HCT116 (cell line): ENCODE data around the gene ICA1. TPM values are rescaled to one million over a fixed set of nuclear protein-coding genes. Genes with fewer than 3 reads are reported as not detected.

ENCODE experiments used
- ATAC-seq: fragments of 200-7000 bp; cut with Tn5 transposase; 2 replicates; pipeline ENCODE4 v1.9.1; 2020; ENCODE audit warnings: mild to moderate bottlenecking, moderate library complexity
- BruUV-seq: library from RNA; stranded (reverse); fragments of 400-500 nt; replicated peaks from 2 replicates; lab custom pipeline; 2021; lab: Mats Ljungman, UMichigan
- CTCF ChIA-PET: fragments of 300-600 bp; sonication (Branson Sonifier 250); formaldehyde crosslinking; loops from one replicate; lab custom pipeline; 2021; ENCODE audit warnings: antibody characterized with exemption; lab: Charles Lee
- POLR2A ChIA-PET: fragments of 300-600, 350-600 bp; sonication (Branson Sonifier 250); formaldehyde crosslinking; loops from one replicate; lab custom pipeline; 2021; ENCODE audit warnings: antibody characterized with exemption; lab: Charles Lee
- RAD21 ChIA-PET, 2 experiments: fragments of 300-600 bp; sonication (Branson Sonifier 250); formaldehyde crosslinking; loops; one replicate each; lab custom pipeline; 2023; ENCODE audit warnings: low total read pairs in 2 of 2; ENCODE audit not compliant: uncharacterized antibody in 2 of 2, unreplicated experiment in 2 of 2, low non-redundant PET in 1 of 2; lab: Charles Lee
- DNase-seq: peaks from one replicate; pipeline ENCODE4 v3.0.0-alpha.2; 2010; ENCODE audit warnings: low read depth, low spot score
- H2AFZ ChIP-seq: fragments of 200-600 bp; shearing (Covaris generic), sonication (generic); 2 replicates; pipeline ENCODE4 v1.6.1; 2017; ENCODE audit warnings: low read depth, mixed run types, mixed read lengths, antibody characterized with exemption, low read length; ENCODE audit not compliant: poor library complexity, severe bottlenecking
- H3K27ac ChIP-seq: 2 replicates; pipeline ENCODE4 v1.5.1; 2012; ENCODE audit warnings: low read depth, low read length
- H3K27me3 ChIP-seq: fragments of 200-600 bp; sonication (generic); 2 replicates; pipeline ENCODE4 v1.6.1; 2016; ENCODE audit warnings: mixed run types, low read length, mixed read lengths; ENCODE audit not compliant: insufficient read depth
- H3K36me3 ChIP-seq, 2 experiments: fragments of 200-500 bp in 1 of 2; fragments of 200-600 bp in 1 of 2; sonication (Bioruptor generic) in 1 of 2; sonication (generic) in 1 of 2; 2 replicates each; pipeline versions ENCODE4 v1.5.1 to v1.6.1; 2014 to 2016; ENCODE audit warnings: low read length in 2 of 2, inconsistent platforms in 1 of 2, mixed read lengths in 1 of 2, mixed run types in 1 of 2; ENCODE audit not compliant: insufficient read depth in 2 of 2, control insufficient read depth in 1 of 2
- H3K4me1 ChIP-seq, 2 experiments: fragments of 200-600 bp in 1 of 2; sonication (generic) in 1 of 2; 2 replicates each; pipeline versions ENCODE4 v1.5.1 to v1.6.1; 2012 to 2017; ENCODE audit warnings: low read length in 2 of 2, inconsistent platforms in 1 of 2, mild to moderate bottlenecking in 1 of 2, mixed read lengths in 1 of 2, mixed run types in 1 of 2, moderate library complexity in 1 of 2; ENCODE audit not compliant: insufficient read depth in 2 of 2, control insufficient read depth in 1 of 2
- H3K4me2 ChIP-seq: fragments of 200-600 bp; sonication (generic); 2 replicates; pipeline ENCODE4 v1.6.1; 2017; ENCODE audit warnings: mixed run types, low read length, mixed read lengths
- H3K4me3 ChIP-seq, 2 experiments: fragments of 200-600 bp in 1 of 2; sonication (generic) in 1 of 2; replicated peaks in 1 of 2; 2 replicates each; pipeline ENCODE4 v1.5.1; 2011 to 2016; ENCODE audit warnings: low read length in 2 of 2, control low read depth in 1 of 2, low read depth in 1 of 2, mild to moderate bottlenecking in 1 of 2, mixed read lengths in 1 of 2, mixed run types in 1 of 2
- H3K79me2 ChIP-seq: fragments of 200-600 bp; sonication (generic); 2 replicates; pipeline ENCODE4 v1.6.1; 2017; ENCODE audit warnings: mild to moderate bottlenecking, mixed run types, low read length, moderate library complexity, mixed read lengths; ENCODE audit not compliant: insufficient read depth
- H3K9ac ChIP-seq: fragments of 200-600 bp; sonication (generic); 2 replicates; pipeline ENCODE4 v1.6.1; 2016; ENCODE audit warnings: low read length, mixed read lengths
- H3K9me2 ChIP-seq: fragments of 200-600 bp; sonication (generic), shearing (Covaris generic); 2 replicates; pipeline ENCODE4 v1.6.1; 2017; ENCODE audit warnings: mixed run types, mild to moderate bottlenecking, moderate library complexity; ENCODE audit not compliant: insufficient read depth
- H3K9me3 ChIP-seq, 2 experiments: fragments of 200-500 bp in 1 of 2; fragments of 200-600 bp in 1 of 2; sonication (Bioruptor generic) in 1 of 2; sonication (generic) in 1 of 2; 2 replicates each; pipeline ENCODE4 v1.6.1; 2014 to 2017; ENCODE audit warnings: low read length in 2 of 2, mixed read lengths in 2 of 2, inconsistent platforms in 1 of 2, low read depth in 1 of 2, mild to moderate bottlenecking in 1 of 2, mixed run types in 1 of 2, moderate library complexity in 1 of 2; ENCODE audit not compliant: control insufficient read depth in 1 of 2, insufficient read depth in 1 of 2
- H4K20me1 ChIP-seq: fragments of 200-600 bp; sonication (generic), shearing (Covaris generic); 2 replicates; pipeline ENCODE4 v1.6.1; 2017; ENCODE audit warnings: mixed run types, mild to moderate bottlenecking, moderate library complexity; ENCODE audit not compliant: insufficient read depth
- ATF3 ChIP-seq: IDR thresholded peaks from 2 replicates; pipeline ENCODE4 v1.6.1; 2012
- CEBPB ChIP-seq: IDR thresholded peaks from 2 replicates; pipeline ENCODE4 v1.6.1; 2012; ENCODE audit warnings: low read depth
- EGR1 ChIP-seq: IDR thresholded peaks from 2 replicates; pipeline ENCODE4 v1.6.1; 2012; ENCODE audit warnings: low read depth
- EZH2 ChIP-seq: fragments of 200-600 bp; sonication (generic); IDR thresholded peaks from 2 replicates; pipeline ENCODE4 v1.6.1; 2017; ENCODE audit warnings: antibody characterized with exemption, mixed run types
- FOSL1 ChIP-seq: IDR thresholded peaks from 2 replicates; pipeline ENCODE4 v1.6.1; 2012; ENCODE audit warnings: low read depth
- MAX ChIP-seq: IDR thresholded peaks from 2 replicates; pipeline ENCODE4 v1.6.1; 2012
- RAD21 ChIP-seq: IDR thresholded peaks from 2 replicates; pipeline ENCODE4 v1.6.1; 2012; ENCODE audit warnings: low read depth, mild to moderate bottlenecking
- SIN3A ChIP-seq: IDR thresholded peaks from 2 replicates; pipeline ENCODE4 v1.6.1; 2012; ENCODE audit warnings: low read depth
- SP1 ChIP-seq: IDR thresholded peaks from 2 replicates; pipeline ENCODE4 v1.6.1; 2012; ENCODE audit warnings: low read depth
- SRF ChIP-seq: IDR thresholded peaks from 2 replicates; pipeline ENCODE4 v1.6.1; 2012; ENCODE audit warnings: low read depth
- TCF7L2 ChIP-seq: IDR thresholded peaks from 2 replicates; pipeline ENCODE4 v1.7.0; 2011; ENCODE audit warnings: borderline replicate concordance, inconsistent platforms; ENCODE audit not compliant: insufficient read depth, insufficient read length; ENCODE audit errors: extremely low read depth
- YY1 ChIP-seq: IDR thresholded peaks from 2 replicates; pipeline ENCODE4 v1.6.1; 2011; ENCODE audit warnings: low read length, low read depth, moderate library complexity, mild to moderate bottlenecking; ENCODE audit not compliant: insufficient replicate concordance; ENCODE audit errors: extremely low read depth
- ZFX ChIP-seq: fragments of 450-650 bp; IDR thresholded peaks from 2 replicates; pipeline ENCODE4 v1.6.1; 2017
- intact Hi-C: fragments of 100-400 bp; cut with micrococcal nuclease; formaldehyde crosslinking; loops from 2 replicates; pipeline ENCODE4 v1.10.0; 2022
- total RNA-seq: library from RNA; stranded (reverse); gene quantifications from one replicate; pipeline ENCODE4 v1.2.1, GENCODE V29; 2021; ENCODE audit not compliant: unreplicated experiment
- TF ChIP-seq, protein P1 (sequence below): IDR thresholded peaks from 2 replicates; pipeline ENCODE4 v1.6.1; 2011; ENCODE audit warnings: mild to moderate bottlenecking, low read length, moderate library complexity; ENCODE audit not compliant: insufficient replicate concordance; ENCODE audit errors: extremely low read depth

Gene ICA1
- total RNA-seq, 1 experiment from 2014 or later = 16.4 TPM

- BruUV-seq = no TSS peak
Observed at GRCh38 chr7:8226501-8226900, 35.5 kb downstream of the ICA1 start.

GRCh38 chr7:8221567-8221966 is 40.4 kb downstream of the ICA1 start:
- Histone ChIP-seq H3K79me2 (no peaks in the 10 kb centered on the region), H3K36me3 (no peaks in the 10 kb centered on the region), H3K27me3 (no peaks in the 10 kb centered on the region), H3K9me2 (no peaks in the 10 kb centered on the region), H3K9ac (no peak overlapping the region), H3K4me3 (no peak overlapping the region), H3K4me2 (no peak overlapping the region), H3K27ac (no peak overlapping the region), H2AFZ (no peak overlapping the region), H3K9me3 (no peaks in the 10 kb centered on the region), H3K4me1 (no peaks in the 10 kb centered on the region), H4K20me1 (no peaks in the 10 kb centered on the region)
- intact Hi-C loops = no loop called here
- ChIA-PET POLR2A (no interaction called here), RAD21 (no interaction called here), CTCF (no interaction called here)
- TF ChIP-seq EGR1 (no peak), FOSL1 (no peak), RAD21 (no peak), SIN3A (no peak), SRF (no peak), MAX (no peak), CEBPB (no peak), ATF3 (no peak), TCF7L2 (no peak)
- TF ChIP-seq, protein P1, sequence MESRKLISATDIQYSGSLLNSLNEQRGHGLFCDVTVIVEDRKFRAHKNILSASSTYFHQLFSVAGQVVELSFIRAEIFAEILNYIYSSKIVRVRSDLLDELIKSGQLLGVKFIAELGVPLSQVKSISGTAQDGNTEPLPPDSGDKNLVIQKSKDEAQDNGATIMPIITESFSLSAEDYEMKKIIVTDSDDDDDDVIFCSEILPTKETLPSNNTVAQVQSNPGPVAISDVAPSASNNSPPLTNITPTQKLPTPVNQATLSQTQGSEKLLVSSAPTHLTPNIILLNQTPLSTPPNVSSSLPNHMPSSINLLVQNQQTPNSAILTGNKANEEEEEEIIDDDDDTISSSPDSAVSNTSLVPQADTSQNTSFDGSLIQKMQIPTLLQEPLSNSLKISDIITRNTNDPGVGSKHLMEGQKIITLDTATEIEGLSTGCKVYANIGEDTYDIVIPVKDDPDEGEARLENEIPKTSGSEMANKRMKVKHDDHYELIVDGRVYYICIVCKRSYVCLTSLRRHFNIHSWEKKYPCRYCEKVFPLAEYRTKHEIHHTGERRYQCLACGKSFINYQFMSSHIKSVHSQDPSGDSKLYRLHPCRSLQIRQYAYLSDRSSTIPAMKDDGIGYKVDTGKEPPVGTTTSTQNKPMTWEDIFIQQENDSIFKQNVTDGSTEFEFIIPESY = no peak
- no peak for DNase-seq
- no peak for ATAC-seq
- no TSS peak for BruUV-seq

More at GRCh38 chr7:8226501-8226900, 35.5 kb downstream of the ICA1 start:
- intact Hi-C loops = no loop called here
- H3K9ac ChIP-seq = no peak overlapping the region
- no peak overlapping the region for H3K27ac ChIP-seq
- no peak for ATAC-seq
- H4K20me1 ChIP-seq = no peaks in the 10 kb centered on the region
- H3K36me3 ChIP-seq = no peaks in the 10 kb centered on the region
- no peaks in the 10 kb centered on the region for H3K9me2 ChIP-seq
- RAD21 ChIA-PET = no interaction called here
- H2AFZ ChIP-seq = no peak overlapping the region
- H3K27me3 ChIP-seq = no peaks in the 10 kb centered on the region
- TF ChIP-seq, protein P1 = no peak
- TF ChIP-seq YY1 = no peak
- no peak for TF ChIP-seq ZFX
- no peak for TF ChIP-seq EZH2
- TF ChIP-seq SP1 = no peak
- no peak for DNase-seq
- H3K79me2 ChIP-seq = no peaks in the 10 kb centered on the region
- no peak overlapping the region for H3K4me2 ChIP-seq
- POLR2A ChIA-PET = no interaction called here
- H3K4me3 ChIP-seq = no peak overlapping the region
- CTCF ChIA-PET = no interaction called here
- H3K9me3 ChIP-seq = no peaks in the 10 kb centered on the region
- no peaks in the 10 kb centered on the region for H3K4me1 ChIP-seq
